ENCODE measurements around the gene RNASET2. TPM values are rescaled to one million over a fixed set of nuclear protein-coding genes. Genes with fewer than 3 reads are reported as not detected.

Gene RNASET2
- total and polyA plus RNA-seq, 10 of the 15 experiments (the other 5 are each of a cell fraction or from before 2014, with no cell fraction given), result 5.5 to 225 (median 50.2) TPM

DNA sequence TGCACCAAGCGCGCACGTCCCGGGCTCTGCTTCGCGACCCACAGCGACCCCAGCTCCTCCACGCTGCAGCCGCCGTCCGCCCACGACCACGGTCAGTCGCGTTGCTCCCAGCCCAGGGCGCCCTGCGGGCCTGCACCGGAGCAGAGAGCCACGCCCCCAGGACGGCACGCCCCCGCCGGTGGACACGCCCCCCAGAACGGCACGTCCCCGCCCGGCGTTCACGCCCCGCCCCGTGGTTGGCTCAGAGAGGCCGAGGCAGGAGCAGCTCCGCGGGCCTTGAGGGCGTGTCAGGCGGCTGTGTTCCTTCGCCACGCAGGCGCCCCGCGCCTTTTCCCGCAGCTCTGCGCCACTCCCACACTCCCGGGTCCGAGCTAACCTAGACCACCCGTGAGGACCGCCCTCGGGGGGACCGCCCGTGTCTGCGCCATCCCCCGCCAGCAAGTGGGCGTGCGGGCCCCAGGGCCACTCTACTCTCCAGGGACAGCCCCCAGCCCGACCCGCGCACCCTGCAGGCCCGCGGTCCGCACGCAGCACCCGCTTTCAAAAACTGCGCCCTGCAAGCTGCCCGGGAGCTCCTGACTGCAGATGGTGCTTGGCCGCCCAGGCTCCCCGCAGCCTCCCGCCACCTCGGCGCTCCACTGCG is at the start of gene RNASET2 (continued):
- TF ChIP-seq, protein P1, sequence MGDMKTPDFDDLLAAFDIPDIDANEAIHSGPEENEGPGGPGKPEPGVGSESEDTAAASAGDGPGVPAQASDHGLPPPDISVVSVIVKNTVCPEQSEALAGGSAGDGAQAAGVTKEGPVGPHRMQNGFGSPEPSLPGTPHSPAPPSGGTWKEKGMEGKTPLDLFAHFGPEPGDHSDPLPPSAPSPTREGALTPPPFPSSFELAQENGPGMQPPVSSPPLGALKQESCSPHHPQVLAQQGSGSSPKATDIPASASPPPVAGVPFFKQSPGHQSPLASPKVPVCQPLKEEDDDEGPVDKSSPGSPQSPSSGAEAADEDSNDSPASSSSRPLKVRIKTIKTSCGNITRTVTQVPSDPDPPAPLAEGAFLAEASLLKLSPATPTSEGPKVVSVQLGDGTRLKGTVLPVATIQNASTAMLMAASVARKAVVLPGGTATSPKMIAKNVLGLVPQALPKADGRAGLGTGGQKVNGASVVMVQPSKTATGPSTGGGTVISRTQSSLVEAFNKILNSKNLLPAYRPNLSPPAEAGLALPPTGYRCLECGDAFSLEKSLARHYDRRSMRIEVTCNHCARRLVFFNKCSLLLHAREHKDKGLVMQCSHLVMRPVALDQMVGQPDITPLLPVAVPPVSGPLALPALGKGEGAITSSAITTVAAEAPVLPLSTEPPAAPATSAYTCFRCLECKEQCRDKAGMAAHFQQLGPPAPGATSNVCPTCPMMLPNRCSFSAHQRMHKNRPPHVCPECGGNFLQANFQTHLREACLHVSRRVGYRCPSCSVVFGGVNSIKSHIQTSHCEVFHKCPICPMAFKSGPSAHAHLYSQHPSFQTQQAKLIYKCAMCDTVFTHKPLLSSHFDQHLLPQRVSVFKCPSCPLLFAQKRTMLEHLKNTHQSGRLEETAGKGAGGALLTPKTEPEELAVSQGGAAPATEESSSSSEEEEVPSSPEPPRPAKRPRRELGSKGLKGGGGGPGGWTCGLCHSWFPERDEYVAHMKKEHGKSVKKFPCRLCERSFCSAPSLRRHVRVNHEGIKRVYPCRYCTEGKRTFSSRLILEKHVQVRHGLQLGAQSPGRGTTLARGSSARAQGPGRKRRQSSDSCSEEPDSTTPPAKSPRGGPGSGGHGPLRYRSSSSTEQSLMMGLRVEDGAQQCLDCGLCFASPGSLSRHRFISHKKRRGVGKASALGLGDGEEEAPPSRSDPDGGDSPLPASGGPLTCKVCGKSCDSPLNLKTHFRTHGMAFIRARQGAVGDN (IDR thresholded peaks at IDR 0.05), result no peak; the same call in 1 of the 2 replicates
- TF ChIP-seq RUNX3 (IDR thresholded peaks at IDR 0.05; ENCODE audit: low read length) (no peak), CBX5 (IDR thresholded peaks at IDR 0.05; ENCODE audit: low read depth) (no peak), HCFC1 (IDR thresholded peaks at IDR 0.05; ENCODE audit: low read length) (no peak), IKZF1 (conservative IDR thresholded peaks at IDR 0.05) (no peak), NR2C2 (IDR thresholded peaks at IDR 0.05; ENCODE audit: borderline replicate concordance, control insufficient read depth, insufficient read length, low read depth) (no peak), ZNF274 (IDR thresholded peaks at IDR 0.05; ENCODE audit: insufficient read depth, insufficient read length) (no peak), SMC3 (IDR thresholded peaks at IDR 0.05; ENCODE audit: borderline replicate concordance, low read length) (no peak), NR2C1 (IDR thresholded peaks at IDR 0.05) (no peak), PAX5 (IDR thresholded peaks at IDR 0.05; ENCODE audit: borderline replicate concordance, low read depth, low read length) (no peak), RAD51 (IDR thresholded peaks at IDR 0.05) (no peak), CREB1 (IDR thresholded peaks at IDR 0.05; ENCODE audit: low read depth) (no peak)
- TF ChIP-seq, protein P2, sequence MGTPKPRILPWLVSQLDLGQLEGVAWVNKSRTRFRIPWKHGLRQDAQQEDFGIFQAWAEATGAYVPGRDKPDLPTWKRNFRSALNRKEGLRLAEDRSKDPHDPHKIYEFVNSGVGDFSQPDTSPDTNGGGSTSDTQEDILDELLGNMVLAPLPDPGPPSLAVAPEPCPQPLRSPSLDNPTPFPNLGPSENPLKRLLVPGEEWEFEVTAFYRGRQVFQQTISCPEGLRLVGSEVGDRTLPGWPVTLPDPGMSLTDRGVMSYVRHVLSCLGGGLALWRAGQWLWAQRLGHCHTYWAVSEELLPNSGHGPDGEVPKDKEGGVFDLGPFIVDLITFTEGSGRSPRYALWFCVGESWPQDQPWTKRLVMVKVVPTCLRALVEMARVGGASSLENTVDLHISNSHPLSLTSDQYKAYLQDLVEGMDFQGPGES (IDR thresholded peaks at IDR 0.05), result no peak
- TF ChIP-seq, protein P3, sequence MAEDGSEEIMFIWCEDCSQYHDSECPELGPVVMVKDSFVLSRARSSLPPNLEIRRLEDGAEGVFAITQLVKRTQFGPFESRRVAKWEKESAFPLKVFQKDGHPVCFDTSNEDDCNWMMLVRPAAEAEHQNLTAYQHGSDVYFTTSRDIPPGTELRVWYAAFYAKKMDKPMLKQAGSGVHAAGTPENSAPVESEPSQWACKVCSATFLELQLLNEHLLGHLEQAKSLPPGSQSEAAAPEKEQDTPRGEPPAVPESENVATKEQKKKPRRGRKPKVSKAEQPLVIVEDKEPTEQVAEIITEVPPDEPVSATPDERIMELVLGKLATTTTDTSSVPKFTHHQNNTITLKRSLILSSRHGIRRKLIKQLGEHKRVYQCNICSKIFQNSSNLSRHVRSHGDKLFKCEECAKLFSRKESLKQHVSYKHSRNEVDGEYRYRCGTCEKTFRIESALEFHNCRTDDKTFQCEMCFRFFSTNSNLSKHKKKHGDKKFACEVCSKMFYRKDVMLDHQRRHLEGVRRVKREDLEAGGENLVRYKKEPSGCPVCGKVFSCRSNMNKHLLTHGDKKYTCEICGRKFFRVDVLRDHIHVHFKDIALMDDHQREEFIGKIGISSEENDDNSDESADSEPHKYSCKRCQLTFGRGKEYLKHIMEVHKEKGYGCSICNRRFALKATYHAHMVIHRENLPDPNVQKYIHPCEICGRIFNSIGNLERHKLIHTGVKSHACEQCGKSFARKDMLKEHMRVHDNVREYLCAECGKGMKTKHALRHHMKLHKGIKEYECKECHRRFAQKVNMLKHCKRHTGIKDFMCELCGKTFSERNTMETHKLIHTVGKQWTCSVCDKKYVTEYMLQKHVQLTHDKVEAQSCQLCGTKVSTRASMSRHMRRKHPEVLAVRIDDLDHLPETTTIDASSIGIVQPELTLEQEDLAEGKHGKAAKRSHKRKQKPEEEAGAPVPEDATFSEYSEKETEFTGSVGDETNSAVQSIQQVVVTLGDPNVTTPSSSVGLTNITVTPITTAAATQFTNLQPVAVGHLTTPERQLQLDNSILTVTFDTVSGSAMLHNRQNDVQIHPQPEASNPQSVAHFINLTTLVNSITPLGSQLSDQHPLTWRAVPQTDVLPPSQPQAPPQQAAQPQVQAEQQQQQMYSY (CRISPR knock-in tag; IDR thresholded peaks at IDR 0.05), result no peak
- TF ChIP-seq, protein P4, sequence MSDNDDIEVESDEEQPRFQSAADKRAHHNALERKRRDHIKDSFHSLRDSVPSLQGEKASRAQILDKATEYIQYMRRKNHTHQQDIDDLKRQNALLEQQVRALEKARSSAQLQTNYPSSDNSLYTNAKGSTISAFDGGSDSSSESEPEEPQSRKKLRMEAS (IDR thresholded peaks at IDR 0.05; ENCODE audit: low read depth, low read length), result peak; percentile 53; the same call in 1 of the 2 replicates
- TF ChIP-seq, protein P5, sequence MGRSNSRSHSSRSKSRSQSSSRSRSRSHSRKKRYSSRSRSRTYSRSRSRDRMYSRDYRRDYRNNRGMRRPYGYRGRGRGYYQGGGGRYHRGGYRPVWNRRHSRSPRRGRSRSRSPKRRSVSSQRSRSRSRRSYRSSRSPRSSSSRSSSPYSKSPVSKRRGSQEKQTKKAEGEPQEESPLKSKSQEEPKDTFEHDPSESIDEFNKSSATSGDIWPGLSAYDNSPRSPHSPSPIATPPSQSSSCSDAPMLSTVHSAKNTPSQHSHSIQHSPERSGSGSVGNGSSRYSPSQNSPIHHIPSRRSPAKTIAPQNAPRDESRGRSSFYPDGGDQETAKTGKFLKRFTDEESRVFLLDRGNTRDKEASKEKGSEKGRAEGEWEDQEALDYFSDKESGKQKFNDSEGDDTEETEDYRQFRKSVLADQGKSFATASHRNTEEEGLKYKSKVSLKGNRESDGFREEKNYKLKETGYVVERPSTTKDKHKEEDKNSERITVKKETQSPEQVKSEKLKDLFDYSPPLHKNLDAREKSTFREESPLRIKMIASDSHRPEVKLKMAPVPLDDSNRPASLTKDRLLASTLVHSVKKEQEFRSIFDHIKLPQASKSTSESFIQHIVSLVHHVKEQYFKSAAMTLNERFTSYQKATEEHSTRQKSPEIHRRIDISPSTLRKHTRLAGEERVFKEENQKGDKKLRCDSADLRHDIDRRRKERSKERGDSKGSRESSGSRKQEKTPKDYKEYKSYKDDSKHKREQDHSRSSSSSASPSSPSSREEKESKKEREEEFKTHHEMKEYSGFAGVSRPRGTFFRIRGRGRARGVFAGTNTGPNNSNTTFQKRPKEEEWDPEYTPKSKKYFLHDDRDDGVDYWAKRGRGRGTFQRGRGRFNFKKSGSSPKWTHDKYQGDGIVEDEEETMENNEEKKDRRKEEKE (IDR thresholded peaks at IDR 0.05), result no peak

Data from GM12878 (cell line).